Uterus (tissue), 2 donors: ENCODE results near the gene PRAMEF17.
"Not testable (repeated sequence)": the region's sequence is repeated elsewhere in the genome, so short reads cannot be mapped to it uniquely, and the experiment has no call there.

Experiments
- CTCF ChIP-seq, 4 experiments: fragments of 200-600 bp in 2 of 4; fragments of 450-650 bp in 2 of 4; sonication (generic) in 2 of 4; IDR thresholded peaks; one replicate each; pipeline ENCODE4 v1.5.1; 2016 to 2019; ENCODE audit warnings: antibody characterized with exemption in 4 of 4, mild to moderate bottlenecking in 2 of 4, moderate library complexity in 1 of 4
- POLR2A ChIP-seq, 2 donors: fragments of 450-650 bp; IDR thresholded peaks; one replicate each; pipeline ENCODE4 v1.6.1; 2016; ENCODE audit warnings: antibody characterized with exemption in 2 of 2, mild to moderate bottlenecking in 1 of 2, moderate library complexity in 1 of 2

GRCh38 chr1:13380380-13380779 is 9.1 kb upstream of the PRAMEF17 start:
- TF ChIP-seq CTCF, POLR2A (IDR thresholded peaks at IDR 0.05): not testable (repeated sequence)
